SU-DHL-6 (cell line): Measurements from ENCODE around the gene CUL7.

Experiments used
- H2AFZ ChIP-seq: fragments of 200-600 bp; sonication (generic); 2 replicates; pipeline ENCODE4 v1.6.1; 2014; ENCODE audit warnings: low read depth, mild to moderate bottlenecking, moderate library complexity, mixed read lengths, antibody characterized with exemption, low read length; ENCODE audit not compliant: severe bottlenecking
- H3F3A ChIP-seq: fragments of 200-600 bp; shearing (Covaris generic); 2 replicates; pipeline ENCODE4 v1.6.0; 2016; ENCODE audit warnings: antibody characterized with exemption, mild to moderate bottlenecking; ENCODE audit not compliant: insufficient read depth
- H3K27ac ChIP-seq: fragments of 200-600 bp; sonication (generic); 2 replicates; pipeline ENCODE4 v1.5.1; 2016; ENCODE audit warnings: low read depth, mild to moderate bottlenecking, low read length, moderate library complexity, mixed read lengths
- H3K27me3 ChIP-seq: fragments of 200-600 bp; sonication (generic), shearing (Covaris generic); 2 replicates; pipeline ENCODE4 v1.6.0; 2014; ENCODE audit warnings: mild to moderate bottlenecking, low read length
- H3K36me3 ChIP-seq: fragments of 200-600 bp; sonication (generic); 2 replicates; pipeline ENCODE4 v1.6.1; 2014; ENCODE audit warnings: mild to moderate bottlenecking, low read length, mixed read lengths
- H3K4me2 ChIP-seq: fragments of 300-600, 200-600 bp; shearing (Covaris generic), sonication (generic); 2 replicates; pipeline ENCODE4 v1.6.0; 2014; ENCODE audit warnings: low read length, low read depth, mild to moderate bottlenecking; ENCODE audit not compliant: poor library complexity, severe bottlenecking
- H3K4me3 ChIP-seq: fragments of 200-600 bp; sonication (generic); 2 replicates; pipeline ENCODE4 v1.5.1; 2014; ENCODE audit warnings: antibody characterized with exemption, low read length, mild to moderate bottlenecking, mixed read lengths; ENCODE audit not compliant: insufficient read depth, poor library complexity, severe bottlenecking
- H3K79me2 ChIP-seq: fragments of 200-600 bp; sonication (generic); 2 replicates; pipeline ENCODE4 v1.6.1; 2014; ENCODE audit warnings: mild to moderate bottlenecking, low read length, moderate library complexity; ENCODE audit not compliant: insufficient read depth
- H3K9ac ChIP-seq: fragments of 200-600 bp; sonication (generic); 2 replicates; pipeline ENCODE4 v1.7.0; 2014; ENCODE audit warnings: mild to moderate bottlenecking, low read length
- H3K9me2 ChIP-seq: fragments of 200-600 bp; sonication (generic); replicated peaks from 2 replicates; pipeline ENCODE4 v1.6.1; 2014; ENCODE audit warnings: low read length; ENCODE audit not compliant: insufficient read depth
- H3K9me3 ChIP-seq: fragments of 200-600 bp; sonication (generic); 2 replicates; pipeline ENCODE4 v1.6.1; 2014; ENCODE audit warnings: low read length, mixed read lengths; ENCODE audit not compliant: insufficient read depth
- H4K20me1 ChIP-seq: fragments of 200-600 bp; sonication (generic); 2 replicates; pipeline ENCODE4 v1.6.1; 2014; ENCODE audit warnings: low read depth, mild to moderate bottlenecking, antibody characterized with exemption, low read length, moderate library complexity, mixed read lengths
- CTCF ChIP-seq: fragments of 200-600 bp; sonication (generic); IDR thresholded peaks from one replicate; pipeline ENCODE4 v1.5.1; 2017; ENCODE audit warnings: antibody characterized with exemption, mild to moderate bottlenecking, low read length, moderate library complexity; ENCODE audit not compliant: insufficient read depth, poor library complexity, severe bottlenecking
- EZH2phosphoT487 ChIP-seq: fragments of 200-600 bp; sonication (generic), shearing (Covaris generic); conservative IDR thresholded peaks from 2 replicates; pipeline ENCODE4 v1.6.1; 2018; ENCODE audit warnings: mild to moderate bottlenecking, antibody characterized with exemption, low read length, moderate library complexity, mixed read lengths

The CUL7 gene

GRCh38 chr6:43012364-43012763, 41.3 kb downstream of the CUL7 start:
- Histone ChIP-seq H3K4me3 (peak overlapping the region; percentile 89), H3K79me2 (peaks cover 44% of the 10 kb centered on the region), H3F3A (no peaks in the 10 kb centered on the region), H3K27me3 (no peaks in the 10 kb centered on the region), H3K9me3 (no peaks in the 10 kb centered on the region), H3K9me2 (no peaks in the 10 kb centered on the region), H3K9ac (peak overlapping the region; percentile 85), H3K36me3 (no peaks in the 10 kb centered on the region), H2AFZ (no peak overlapping the region), H3K4me2 (peak overlapping the region; percentile 84), H3K27ac (0 out of 2 replicates have a peak overlapping the region, but pooled peaks have one; percentile 45), H4K20me1 (no peaks in the 10 kb centered on the region)
- TF ChIP-seq CTCF (no peak), EZH2phosphoT487 (no peak)

GRCh38 chr6:43011207-43011606, 42.4 kb downstream of the CUL7 start:
- no peak overlapping the region for H2AFZ ChIP-seq
- H3K36me3 ChIP-seq, result no peaks in the 10 kb centered on the region
- no peak overlapping the region for H3K4me2 ChIP-seq
- H3K9me3 ChIP-seq, result no peaks in the 10 kb centered on the region
- H3F3A ChIP-seq, result no peaks in the 10 kb centered on the region
- H3K4me3 ChIP-seq, result no peak overlapping the region
- H3K9me2 ChIP-seq, result no peaks in the 10 kb centered on the region
- peaks cover 36% of the 10 kb centered on the region for H3K79me2 ChIP-seq
- no peaks in the 10 kb centered on the region for H4K20me1 ChIP-seq
- H3K9ac ChIP-seq, result no peak overlapping the region
- no peak overlapping the region for H3K27ac ChIP-seq
- no peaks in the 10 kb centered on the region for H3K27me3 ChIP-seq
- no peak for TF ChIP-seq CTCF
- TF ChIP-seq EZH2phosphoT487, result no peak

- Histone ChIP-seq H2AFZ (no peak overlapping the region), H3K36me3 (no peaks in the 10 kb centered on the region), H4K20me1 (no peaks in the 10 kb centered on the region), H3K27ac (no peak overlapping the region), H3K27me3 (no peaks in the 10 kb centered on the region), H3K9me3 (no peaks in the 10 kb centered on the region), H3K4me3 (no peak overlapping the region), H3K79me2 (peaks cover 16% of the 10 kb centered on the region), H3K4me2 (no peak overlapping the region), H3K9me2 (no peaks in the 10 kb centered on the region), H3K9ac (no peak overlapping the region), H3F3A (no peaks in the 10 kb centered on the region)
- no peak for TF ChIP-seq EZH2phosphoT487
- peak; percentile 86 for TF ChIP-seq CTCF
Measured at GRCh38 chr6:43009124-43009523, 44.5 kb downstream of the CUL7 start.

- H3K36me3 ChIP-seq, result no peaks in the 10 kb centered on the region
- H3K9me3 ChIP-seq, result no peaks in the 10 kb centered on the region
- H3K9ac ChIP-seq, result no peak overlapping the region
- H3K27ac ChIP-seq, result no peak overlapping the region
- H4K20me1 ChIP-seq, result no peaks in the 10 kb centered on the region
- H3K79me2 ChIP-seq, result peaks cover 2% of the 10 kb centered on the region; the same call in 1 of the 2 replicates
- H3K4me3 ChIP-seq, result no peak overlapping the region
- H3K4me2 ChIP-seq, result no peak overlapping the region
- H3K9me2 ChIP-seq, result no peaks in the 10 kb centered on the region
- TF ChIP-seq CTCF (no peak), EZH2phosphoT487 (no peak)
- no peak overlapping the region for H2AFZ ChIP-seq
- peaks cover 3% of the 10 kb centered on the region; the same call in 1 of the 2 replicates for H3F3A ChIP-seq
- no peaks in the 10 kb centered on the region for H3K27me3 ChIP-seq
Measured at GRCh38 chr6:43007126-43007525, 46.5 kb downstream of the CUL7 start.
